HUES6 (cell line): ENCODE measurements around the gene GABRA5.

Experiments
- H3K27ac ChIP-seq: 2 replicates; pipeline ENCODE4 v1.7.0; 2013; ENCODE audit warnings: low read depth, mild to moderate bottlenecking, low read length, inconsistent platforms
- H3K27me3 ChIP-seq: 2 replicates; pipeline ENCODE4 v1.6.1; 2013; ENCODE audit warnings: low read length; ENCODE audit not compliant: control insufficient read depth, insufficient read depth
- H3K36me3 ChIP-seq: 2 replicates; pipeline ENCODE4 v1.6.1; 2013; ENCODE audit warnings: low read length; ENCODE audit not compliant: control insufficient read depth, insufficient read depth
- H3K4me1 ChIP-seq: 2 replicates; pipeline ENCODE4 v1.6.1; 2013; ENCODE audit warnings: low read length; ENCODE audit not compliant: control insufficient read depth, insufficient read depth
- H3K4me3 ChIP-seq: 2 replicates; pipeline ENCODE4 v1.5.1; 2013; ENCODE audit warnings: low read depth, low read length
- H3K9ac ChIP-seq: one replicate; pipeline ENCODE4 v1.6.1; 2013; ENCODE audit warnings: mild to moderate bottlenecking, low read length
- H3K9me3 ChIP-seq: 2 replicates; pipeline ENCODE4 v1.6.1; 2013; ENCODE audit warnings: low read depth, low read length; ENCODE audit not compliant: control insufficient read depth, insufficient read depth

The GABRA5 gene

DNA sequence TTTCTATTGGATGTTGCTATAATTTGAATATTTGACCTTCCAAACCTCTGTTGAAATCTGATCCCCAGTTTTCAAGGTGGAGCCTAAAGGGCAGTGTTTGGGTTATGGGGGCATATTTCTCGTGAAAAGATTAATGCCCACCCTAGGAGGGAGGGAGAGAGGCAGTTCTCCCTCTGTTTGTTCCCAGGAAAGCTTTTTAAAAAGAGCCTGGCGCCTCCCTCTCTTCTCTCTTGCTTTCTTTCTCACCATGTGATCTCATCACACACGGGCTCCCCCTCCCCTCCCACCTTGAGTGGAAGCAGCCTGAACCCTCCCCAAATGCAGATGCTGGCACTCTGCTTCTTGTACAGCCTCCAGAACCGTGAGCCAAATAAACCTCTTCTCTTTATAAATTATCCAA, 12.4 kb upstream of the GABRA5 start:
- no peak overlapping the region for H3K4me3 ChIP-seq
- no peak overlapping the region for H3K9ac ChIP-seq
- H3K27me3 ChIP-seq: no peaks in the 10 kb centered on the region
- no peaks in the 10 kb centered on the region for H3K4me1 ChIP-seq
- H3K36me3 ChIP-seq: no peaks in the 10 kb centered on the region
- no peaks in the 10 kb centered on the region for H3K9me3 ChIP-seq
- H3K27ac ChIP-seq: no peak overlapping the region

DNA sequence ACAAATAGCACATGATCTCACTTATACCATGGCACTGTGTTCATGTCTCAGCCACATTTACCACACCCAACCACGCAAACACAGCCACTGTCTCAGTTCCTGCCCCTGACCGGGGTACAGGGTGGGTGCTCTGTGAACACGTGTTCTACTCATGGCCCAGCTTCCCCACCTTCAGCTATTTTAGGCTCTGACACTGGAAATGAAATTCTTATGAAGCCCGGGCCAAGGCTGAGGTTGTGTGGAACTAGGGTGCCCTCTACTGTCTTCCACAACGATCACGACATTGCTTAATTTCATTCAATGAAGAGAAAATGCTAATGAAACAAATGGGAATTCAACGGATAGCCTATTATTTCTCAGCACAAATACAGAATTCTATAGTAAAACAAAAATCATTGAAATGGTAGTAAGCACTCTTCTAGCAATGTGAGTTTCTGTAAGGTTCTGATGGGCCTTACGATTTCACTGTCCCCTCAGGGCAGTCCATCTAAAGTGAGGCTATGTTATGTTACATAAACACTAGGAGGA, 2.1 kb upstream of the GABRA5 start:
- H3K4me1 ChIP-seq: peaks cover 15% of the 10 kb centered on the region
- peaks cover 42% of the 10 kb centered on the region for H3K27me3 ChIP-seq
- peaks cover 8% of the 10 kb centered on the region; the same call in 1 of the 2 replicates for H3K9me3 ChIP-seq
- no peaks in the 10 kb centered on the region for H3K36me3 ChIP-seq
- no peak overlapping the region for H3K4me3 ChIP-seq
- H3K27ac ChIP-seq: no peak overlapping the region
- H3K9ac ChIP-seq: no peak overlapping the region

DNA sequence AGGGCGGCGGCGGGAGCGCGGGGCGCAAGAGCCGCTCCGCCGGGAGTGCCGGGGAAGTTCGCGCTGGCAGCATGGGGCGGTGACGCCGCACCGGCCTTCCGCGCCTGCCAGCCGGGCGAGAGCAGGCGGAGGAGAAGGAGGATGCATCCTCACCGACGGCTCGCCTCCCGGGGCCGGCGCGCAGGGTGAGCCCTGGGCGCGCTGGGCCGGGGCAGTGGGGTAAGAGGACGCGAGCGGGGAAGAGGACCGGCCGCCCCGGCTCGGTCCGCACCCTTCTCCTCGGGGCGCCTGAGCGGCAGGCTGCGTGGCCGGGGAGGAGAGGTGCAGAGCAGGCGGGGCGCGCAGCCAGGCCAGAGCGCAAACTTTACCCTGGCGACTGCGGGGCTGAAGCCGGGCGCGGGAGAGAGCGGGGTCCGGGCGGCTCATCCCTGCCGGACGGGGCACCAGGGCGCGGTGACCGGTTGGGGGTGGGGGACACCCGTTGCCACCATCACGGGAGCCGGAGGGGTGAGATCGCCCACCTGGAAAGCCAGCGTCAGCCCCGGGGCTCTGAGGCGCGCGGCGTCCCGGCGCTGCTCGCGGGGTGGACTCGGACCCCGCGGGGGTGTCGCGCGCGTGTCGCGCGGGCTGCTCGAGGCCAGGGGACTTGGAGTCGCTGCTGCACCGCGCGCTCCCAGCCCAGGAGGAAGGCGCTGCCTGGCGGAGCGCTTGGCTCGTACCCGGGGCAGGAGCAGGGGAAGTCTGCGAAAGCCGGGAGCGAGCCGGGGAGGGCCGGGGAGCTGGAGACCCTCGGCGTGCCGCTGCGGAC, 542 bp downstream of the GABRA5 start:
- Histone ChIP-seq H3K4me1 (peaks cover 15% of the 10 kb centered on the region), H3K4me3 (peak overlapping the region; percentile 72), H3K27ac (no peak overlapping the region), H3K9ac (peak overlapping the region; percentile 63), H3K27me3 (peaks cover 50% of the 10 kb centered on the region), H3K9me3 (peaks cover 1% of the 10 kb centered on the region; the same call in 1 of the 2 replicates), H3K36me3 (no peaks in the 10 kb centered on the region)

DNA sequence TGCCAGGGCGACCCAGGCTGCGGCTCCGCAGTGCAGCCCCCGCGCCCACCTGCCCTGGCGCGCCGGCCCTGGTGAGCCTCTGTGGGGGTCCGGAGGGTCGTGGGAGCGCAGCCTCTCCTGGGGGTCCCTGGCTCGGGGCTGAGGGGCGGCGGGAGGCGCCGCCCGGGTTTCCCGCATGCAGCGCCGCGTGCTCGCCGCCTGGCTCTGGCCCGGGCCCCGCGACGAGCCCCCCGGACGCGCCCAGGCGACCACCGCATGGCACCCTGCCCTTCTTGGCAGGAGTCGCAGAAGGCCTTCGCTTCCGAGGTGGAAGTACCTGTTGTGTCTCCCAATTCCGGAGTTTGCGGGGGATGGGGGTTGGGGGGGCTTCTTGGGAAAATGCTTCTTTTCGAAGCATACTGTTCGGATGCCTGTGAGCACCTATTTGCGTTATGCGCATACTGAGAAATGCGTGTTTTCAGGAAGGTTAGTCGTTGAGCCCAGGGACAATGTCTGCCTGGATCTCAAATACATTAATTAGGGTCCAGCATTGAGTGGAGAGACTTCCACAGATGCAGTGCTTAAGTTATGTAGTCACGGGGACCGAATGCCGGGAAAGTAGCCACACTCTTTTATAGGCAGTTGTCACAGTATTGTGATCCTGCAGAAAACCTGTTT, 1.3 kb downstream of the GABRA5 start:
- Histone ChIP-seq H3K9me3 (no peaks in the 10 kb centered on the region), H3K4me3 (peak overlapping the region; percentile 72), H3K36me3 (no peaks in the 10 kb centered on the region), H3K4me1 (peaks cover 15% of the 10 kb centered on the region), H3K27ac (no peak overlapping the region), H3K27me3 (peaks cover 50% of the 10 kb centered on the region), H3K9ac (peak overlapping the region; percentile 63)

DNA sequence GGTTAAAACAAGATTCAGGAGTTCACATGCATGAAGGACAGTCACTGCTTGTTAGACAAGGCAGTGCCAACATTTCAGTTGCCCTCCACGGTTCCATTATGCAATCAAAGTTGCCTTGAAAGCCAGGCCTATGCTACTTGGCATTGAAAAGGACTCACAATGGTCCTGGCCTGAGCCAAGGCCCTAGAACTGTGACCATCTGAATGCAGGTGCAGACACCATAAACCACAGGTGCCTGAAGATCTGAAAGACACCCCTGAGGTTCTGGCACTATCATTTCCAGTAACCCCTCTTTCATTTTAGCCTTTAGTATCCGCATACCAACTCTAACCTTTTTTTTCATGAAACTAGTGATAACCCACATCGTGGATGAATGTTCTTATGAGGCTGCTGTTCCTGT, 2.8 kb downstream of the GABRA5 start:
- H3K27ac ChIP-seq: no peak overlapping the region
- peaks cover 12% of the 10 kb centered on the region for H3K4me1 ChIP-seq
- no peaks in the 10 kb centered on the region for H3K9me3 ChIP-seq
- H3K36me3 ChIP-seq: no peaks in the 10 kb centered on the region
- peaks cover 50% of the 10 kb centered on the region for H3K27me3 ChIP-seq
- H3K4me3 ChIP-seq: no peak overlapping the region
- no peak overlapping the region for H3K9ac ChIP-seq

DNA sequence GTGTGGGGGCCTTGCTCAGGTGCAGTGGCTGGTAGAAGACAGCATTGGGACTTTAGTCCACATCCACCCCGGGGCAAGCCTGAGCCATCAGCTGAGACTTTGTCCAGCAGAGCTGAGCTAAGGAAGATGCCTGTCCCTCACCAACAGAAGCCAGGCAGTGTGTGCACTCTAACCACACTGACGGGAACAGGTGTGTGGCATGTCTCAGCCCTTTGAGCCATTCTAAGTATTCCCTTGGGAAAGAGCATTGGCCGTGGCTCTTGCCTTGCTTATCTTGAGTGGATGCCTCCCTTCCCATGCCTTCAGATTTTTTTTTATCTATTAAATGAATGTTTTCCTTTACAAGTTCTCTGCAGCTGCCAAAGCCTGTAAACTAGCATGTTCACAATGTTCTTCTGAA, 3.5 kb downstream of the GABRA5 start:
- H3K9me3 ChIP-seq: no peaks in the 10 kb centered on the region
- H3K4me1 ChIP-seq: peaks cover 12% of the 10 kb centered on the region
- no peak overlapping the region for H3K27ac ChIP-seq
- H3K9ac ChIP-seq: no peak overlapping the region
- peaks cover 50% of the 10 kb centered on the region for H3K27me3 ChIP-seq
- H3K4me3 ChIP-seq: no peak overlapping the region
- H3K36me3 ChIP-seq: no peaks in the 10 kb centered on the region

DNA sequence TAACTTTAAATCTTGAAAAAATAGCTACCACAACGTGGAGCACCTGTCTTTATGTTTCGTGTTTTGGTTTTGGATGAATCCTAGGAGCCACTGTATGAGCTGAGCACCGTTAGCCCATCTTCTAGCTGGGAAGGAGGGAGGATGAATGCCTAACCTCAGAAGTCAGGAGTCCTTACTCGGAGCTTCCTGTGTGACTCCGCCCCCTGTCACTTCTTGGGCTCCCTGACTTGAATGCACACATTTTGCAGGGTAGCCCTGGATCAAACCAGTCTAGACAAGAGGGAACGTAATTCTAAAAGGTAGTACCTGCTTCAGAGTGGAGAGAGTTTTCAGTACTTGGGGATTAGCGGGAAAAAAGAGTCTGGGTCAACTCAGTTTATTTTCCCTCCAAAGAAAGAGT, 5.3 kb downstream of the GABRA5 start:
- Histone ChIP-seq H3K27ac (no peak overlapping the region), H3K9ac (no peak overlapping the region), H3K27me3 (peaks cover 34% of the 10 kb centered on the region), H3K9me3 (no peaks in the 10 kb centered on the region), H3K36me3 (no peaks in the 10 kb centered on the region), H3K4me1 (peaks cover 4% of the 10 kb centered on the region; the same call in 1 of the 2 replicates), H3K4me3 (no peak overlapping the region)

DNA sequence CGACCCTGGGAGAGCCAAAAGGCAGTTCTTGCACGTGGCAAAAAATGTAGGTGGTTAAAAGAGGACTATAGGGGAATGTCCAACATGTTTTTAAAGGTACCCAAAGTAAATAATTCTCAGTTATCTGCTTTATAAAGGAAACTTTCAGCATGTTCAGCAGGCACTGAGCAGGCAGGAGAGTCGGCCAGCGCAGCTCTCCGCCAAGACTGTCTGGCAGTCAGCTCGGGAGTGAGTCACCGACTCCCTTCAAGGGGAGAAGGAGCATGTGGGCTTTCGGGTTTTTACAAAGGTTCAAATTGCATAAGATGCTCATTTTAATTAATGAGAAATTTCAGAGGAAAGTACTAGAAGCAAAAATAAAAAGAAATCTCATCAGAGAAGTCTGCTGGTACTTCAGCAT, 7.0 kb downstream of the GABRA5 start:
- H3K4me3 ChIP-seq: no peak overlapping the region
- H3K27me3 ChIP-seq: peaks cover 18% of the 10 kb centered on the region
- H3K36me3 ChIP-seq: no peaks in the 10 kb centered on the region

DNA sequence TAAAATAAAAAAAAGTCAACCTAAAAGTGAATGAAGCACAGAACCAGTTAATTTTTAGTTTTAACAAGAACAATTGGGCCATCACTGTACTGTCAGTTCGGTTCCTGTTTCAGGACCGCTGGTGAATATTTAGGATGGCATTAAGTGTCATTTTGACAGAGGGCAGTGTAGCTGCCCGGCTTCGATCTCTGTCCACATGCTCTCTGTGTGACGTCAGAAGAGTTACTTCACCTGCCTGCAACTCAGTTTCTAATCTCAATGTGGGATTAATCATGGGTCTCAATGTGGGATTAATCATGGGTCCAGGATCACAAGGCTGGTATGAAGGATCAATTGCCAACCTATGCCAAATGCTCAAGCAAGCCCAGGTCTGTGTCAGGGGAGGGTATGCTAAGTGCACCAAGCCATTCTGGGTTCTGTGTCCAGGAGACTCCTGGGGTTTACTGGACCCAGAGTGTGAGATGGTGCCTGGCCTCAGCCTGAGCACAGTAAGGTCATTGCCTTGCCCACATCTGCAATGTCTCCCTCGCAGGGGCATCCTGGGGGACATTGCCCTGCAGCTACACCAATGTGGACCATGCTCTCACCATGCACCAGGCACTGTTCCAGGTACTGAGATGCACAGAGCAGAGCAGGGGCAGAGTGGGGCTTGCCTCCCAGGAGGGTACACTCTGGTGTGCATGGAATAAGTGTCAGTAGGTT, 8.1 kb downstream of the GABRA5 start:
- Histone ChIP-seq H3K4me3 (no peak overlapping the region), H3K27ac (no peak overlapping the region), H3K36me3 (no peaks in the 10 kb centered on the region), H3K9ac (no peak overlapping the region), H3K27me3 (peaks cover 7% of the 10 kb centered on the region; the same call in 1 of the 2 replicates), H3K9me3 (no peaks in the 10 kb centered on the region), H3K4me1 (no peaks in the 10 kb centered on the region)

More for the DNA sequence above, 7.0 kb downstream of the GABRA5 start:
- Histone ChIP-seq H3K9ac (no peak overlapping the region), H3K9me3 (no peaks in the 10 kb centered on the region), H3K27ac (no peak overlapping the region), H3K4me1 (no peaks in the 10 kb centered on the region)

DNA sequence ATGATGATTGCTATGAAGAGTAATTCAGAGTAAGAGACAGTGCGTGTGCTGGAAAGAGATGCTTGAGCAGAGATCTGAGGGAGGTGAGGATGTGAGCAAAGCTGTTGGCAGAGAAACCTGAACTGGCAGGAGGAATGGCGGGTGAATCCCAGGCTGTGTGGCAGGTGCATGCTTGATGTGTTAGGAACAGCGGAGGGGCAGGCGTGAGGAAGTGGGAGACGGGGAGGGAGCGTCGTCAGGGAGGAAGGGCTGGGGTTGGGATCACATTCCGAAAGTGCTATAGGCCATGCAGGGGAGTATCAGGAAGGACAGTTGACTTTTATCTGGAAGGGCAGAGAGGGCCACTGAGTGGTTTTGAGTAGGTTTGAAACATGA, 8.6 kb downstream of the GABRA5 start:
- no peaks in the 10 kb centered on the region for H3K36me3 ChIP-seq
- no peaks in the 10 kb centered on the region for H3K9me3 ChIP-seq
- H3K9ac ChIP-seq: no peak overlapping the region
- H3K27ac ChIP-seq: no peak overlapping the region
- H3K27me3 ChIP-seq: peaks cover 2% of the 10 kb centered on the region; the same call in 1 of the 2 replicates
- no peak overlapping the region for H3K4me3 ChIP-seq
- no peaks in the 10 kb centered on the region for H3K4me1 ChIP-seq

DNA sequence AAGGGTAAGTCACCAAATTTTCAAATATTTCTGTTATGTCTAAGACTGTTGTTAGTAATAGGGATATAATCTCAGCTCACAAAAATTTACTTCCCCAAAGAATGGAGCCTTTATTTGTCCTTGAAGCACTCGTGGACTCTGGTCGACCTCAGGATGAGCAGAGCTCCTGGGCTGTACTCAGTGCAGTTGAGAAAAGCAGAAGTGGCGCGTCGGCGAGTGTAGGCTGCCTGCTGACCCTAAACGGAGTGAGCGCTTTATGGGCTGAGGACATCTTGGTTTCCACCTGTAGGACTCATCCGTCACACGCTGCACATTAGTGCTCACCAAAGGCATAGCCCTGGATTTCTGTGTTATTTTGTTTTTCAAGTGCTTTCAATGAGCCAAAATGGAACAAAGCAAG, 11.0 kb downstream of the GABRA5 start:
- Histone ChIP-seq H3K4me1 (no peaks in the 10 kb centered on the region), H3K4me3 (no peak overlapping the region), H3K27me3 (no peaks in the 10 kb centered on the region), H3K36me3 (no peaks in the 10 kb centered on the region), H3K9me3 (no peaks in the 10 kb centered on the region), H3K27ac (no peak overlapping the region), H3K9ac (no peak overlapping the region)
